ENCODE measurements around the gene PDIA5.

DNA sequence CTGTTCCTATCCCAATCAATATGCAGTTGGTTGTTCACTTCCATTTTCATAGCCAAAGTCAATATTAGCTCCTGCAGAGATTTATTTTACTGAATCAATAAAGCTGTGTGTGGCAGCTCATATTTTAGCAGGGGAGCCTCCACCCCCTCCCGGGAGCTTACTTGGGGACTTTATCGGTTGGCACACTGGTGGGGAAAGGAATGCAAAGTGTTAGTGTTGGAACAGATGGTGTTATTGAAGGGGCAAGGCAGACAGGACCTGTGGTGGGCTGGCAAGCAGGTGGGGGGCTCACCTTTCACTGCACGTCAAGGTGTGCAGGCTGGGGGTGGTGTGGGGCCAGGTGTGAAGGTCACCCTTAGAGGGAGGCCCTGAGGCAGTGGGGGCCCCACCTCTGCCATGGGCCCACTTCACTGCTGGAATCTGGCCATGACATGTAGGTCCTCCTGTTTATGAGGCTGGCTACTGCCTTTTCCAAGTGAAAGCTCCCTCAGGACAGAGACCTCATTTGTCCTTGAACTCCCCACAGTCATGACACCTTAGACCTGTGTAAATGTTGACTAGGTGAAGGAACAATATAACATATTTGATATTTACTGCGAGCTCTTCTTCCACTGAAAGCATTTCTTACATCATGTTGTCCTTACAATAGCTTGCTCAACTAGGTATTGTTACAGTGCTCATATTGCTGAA lies 90.9 kb downstream of the PDIA5 start:
- TF ChIP-seq, protein P1, sequence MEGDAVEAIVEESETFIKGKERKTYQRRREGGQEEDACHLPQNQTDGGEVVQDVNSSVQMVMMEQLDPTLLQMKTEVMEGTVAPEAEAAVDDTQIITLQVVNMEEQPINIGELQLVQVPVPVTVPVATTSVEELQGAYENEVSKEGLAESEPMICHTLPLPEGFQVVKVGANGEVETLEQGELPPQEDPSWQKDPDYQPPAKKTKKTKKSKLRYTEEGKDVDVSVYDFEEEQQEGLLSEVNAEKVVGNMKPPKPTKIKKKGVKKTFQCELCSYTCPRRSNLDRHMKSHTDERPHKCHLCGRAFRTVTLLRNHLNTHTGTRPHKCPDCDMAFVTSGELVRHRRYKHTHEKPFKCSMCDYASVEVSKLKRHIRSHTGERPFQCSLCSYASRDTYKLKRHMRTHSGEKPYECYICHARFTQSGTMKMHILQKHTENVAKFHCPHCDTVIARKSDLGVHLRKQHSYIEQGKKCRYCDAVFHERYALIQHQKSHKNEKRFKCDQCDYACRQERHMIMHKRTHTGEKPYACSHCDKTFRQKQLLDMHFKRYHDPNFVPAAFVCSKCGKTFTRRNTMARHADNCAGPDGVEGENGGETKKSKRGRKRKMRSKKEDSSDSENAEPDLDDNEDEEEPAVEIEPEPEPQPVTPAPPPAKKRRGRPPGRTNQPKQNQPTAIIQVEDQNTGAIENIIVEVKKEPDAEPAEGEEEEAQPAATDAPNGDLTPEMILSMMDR (conservative IDR thresholded peaks at IDR 0.05; ENCODE audit: low read depth, low read length), result no peak
- TF ChIP-seq RCOR1 (IDR thresholded peaks at IDR 0.05; ENCODE audit: insufficient replicate concordance, low read length) (no peak), CEBPB (IDR thresholded peaks at IDR 0.05; ENCODE audit: low read depth, low read length) (no peak), POLR2A (IDR thresholded peaks at IDR 0.05; ENCODE audit: low read depth, low read length) (no peak), RAD21 (IDR thresholded peaks at IDR 0.05; ENCODE audit: low read length) (no peak), SMC3 (IDR thresholded peaks at IDR 0.05; ENCODE audit: low read depth, low read length) (no peak), MAZ (IDR thresholded peaks at IDR 0.05; ENCODE audit: borderline replicate concordance, low read depth, low read length) (no peak)
- TF ChIP-seq, protein P2, sequence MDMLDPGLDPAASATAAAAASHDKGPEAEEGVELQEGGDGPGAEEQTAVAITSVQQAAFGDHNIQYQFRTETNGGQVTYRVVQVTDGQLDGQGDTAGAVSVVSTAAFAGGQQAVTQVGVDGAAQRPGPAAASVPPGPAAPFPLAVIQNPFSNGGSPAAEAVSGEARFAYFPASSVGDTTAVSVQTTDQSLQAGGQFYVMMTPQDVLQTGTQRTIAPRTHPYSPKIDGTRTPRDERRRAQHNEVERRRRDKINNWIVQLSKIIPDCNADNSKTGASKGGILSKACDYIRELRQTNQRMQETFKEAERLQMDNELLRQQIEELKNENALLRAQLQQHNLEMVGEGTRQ (IDR thresholded peaks at IDR 0.05; ENCODE audit: low read depth, low read length), result no peak
- TF ChIP-seq, protein P3, sequence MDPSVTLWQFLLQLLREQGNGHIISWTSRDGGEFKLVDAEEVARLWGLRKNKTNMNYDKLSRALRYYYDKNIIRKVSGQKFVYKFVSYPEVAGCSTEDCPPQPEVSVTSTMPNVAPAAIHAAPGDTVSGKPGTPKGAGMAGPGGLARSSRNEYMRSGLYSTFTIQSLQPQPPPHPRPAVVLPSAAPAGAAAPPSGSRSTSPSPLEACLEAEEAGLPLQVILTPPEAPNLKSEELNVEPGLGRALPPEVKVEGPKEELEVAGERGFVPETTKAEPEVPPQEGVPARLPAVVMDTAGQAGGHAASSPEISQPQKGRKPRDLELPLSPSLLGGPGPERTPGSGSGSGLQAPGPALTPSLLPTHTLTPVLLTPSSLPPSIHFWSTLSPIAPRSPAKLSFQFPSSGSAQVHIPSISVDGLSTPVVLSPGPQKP (IDR thresholded peaks at IDR 0.05; ENCODE audit: borderline replicate concordance, low read depth, low read length), result no peak
